ENCODE measurements around the gene SRC.

The SRC gene

GRCh38 chr20:37315021-37315451 is 30.9 kb upstream of the SRC start:
- peak; percentile 89 for DNase-seq (ENCODE audit: low read depth)

- no peak for DNase-seq (ENCODE audit: low read depth)
Observed at GRCh38 chr20:37315452-37316110, 30.4 kb upstream of the SRC start.

- no peak for DNase-seq (ENCODE audit: low read depth)
Observed at GRCh38 chr20:37316116-37316774, 29.7 kb upstream of the SRC start.

- no peak for DNase-seq (ENCODE audit: low read depth)
Observed at GRCh38 chr20:37316775-37317170, 29.2 kb upstream of the SRC start.

- no peak for DNase-seq (ENCODE audit: low read depth)
Observed at GRCh38 chr20:37317316-37317715, 28.6 kb upstream of the SRC start.

- no peak for DNase-seq (ENCODE audit: low read depth)
Observed at GRCh38 chr20:37317994-37318640, 27.8 kb upstream of the SRC start.

GRCh38 chr20:37319151-37319671 is 26.7 kb upstream of the SRC start:
- DNase-seq (ENCODE audit: low read depth): no peak

- peak; percentile 87 for DNase-seq (ENCODE audit: low read depth)
Observed at GRCh38 chr20:37323985-37324384, 22.0 kb upstream of the SRC start.

GRCh38 chr20:37325206-37325605 is 20.7 kb upstream of the SRC start:
- DNase-seq (ENCODE audit: low read depth): no peak

GRCh38 chr20:37326666-37327065 is 19.3 kb upstream of the SRC start:
- no peak for DNase-seq (ENCODE audit: low read depth)

GRCh38 chr20:37327748-37328147 is 18.2 kb upstream of the SRC start:
- DNase-seq (ENCODE audit: low read depth): peak; percentile 85

GRCh38 chr20:37328149-37328945 is 17.6 kb upstream of the SRC start:
- DNase-seq (ENCODE audit: low read depth): no peak

- DNase-seq (ENCODE audit: low read depth): no peak
Observed at GRCh38 chr20:37329481-37330165, 16.3 kb upstream of the SRC start.

- no peak for DNase-seq (ENCODE audit: low read depth)
Observed at GRCh38 chr20:37330316-37330715, 15.6 kb upstream of the SRC start.

- no peak for DNase-seq (ENCODE audit: low read depth)
Observed at GRCh38 chr20:37331060-37331857, 14.7 kb upstream of the SRC start.

GRCh38 chr20:37333130-37333847 is 12.7 kb upstream of the SRC start:
- DNase-seq (ENCODE audit: low read depth): no peak

GRCh38 chr20:37333848-37334318 is 12.1 kb upstream of the SRC start:
- DNase-seq (ENCODE audit: low read depth): no peak

GRCh38 chr20:37334450-37334849 is 11.5 kb upstream of the SRC start:
- DNase-seq (ENCODE audit: low read depth): no peak

- DNase-seq (ENCODE audit: low read depth): no peak
Observed at GRCh38 chr20:37335642-37336368, 10.1 kb upstream of the SRC start.

Measured in fibroblast of gingiva (primary cell).